ENCODE data around the gene CALML6.

The CALML6 gene

DNA sequence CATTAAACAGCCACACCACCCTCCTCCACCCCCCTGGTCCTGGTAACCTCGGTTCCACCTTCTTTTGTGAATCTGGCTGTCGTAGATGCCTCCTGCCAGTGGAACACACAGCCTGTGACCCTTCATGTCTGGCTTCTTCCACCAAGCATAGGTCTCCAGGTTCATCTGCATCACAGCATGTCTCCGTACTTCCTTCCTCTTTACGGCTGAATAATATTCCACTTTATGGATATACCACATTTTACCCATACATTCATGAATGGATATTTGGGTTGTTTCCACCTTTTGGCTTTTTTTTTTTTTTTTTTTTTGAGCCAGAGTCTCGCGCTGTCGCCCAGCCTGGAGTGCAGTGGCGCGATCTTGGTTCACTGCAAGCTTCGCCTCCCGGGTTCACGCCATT is 11.8 kb upstream of the CALML6 start:
- DNase-seq (ENCODE audit: low read depth) = no peak
- TF ChIP-seq, protein P1, sequence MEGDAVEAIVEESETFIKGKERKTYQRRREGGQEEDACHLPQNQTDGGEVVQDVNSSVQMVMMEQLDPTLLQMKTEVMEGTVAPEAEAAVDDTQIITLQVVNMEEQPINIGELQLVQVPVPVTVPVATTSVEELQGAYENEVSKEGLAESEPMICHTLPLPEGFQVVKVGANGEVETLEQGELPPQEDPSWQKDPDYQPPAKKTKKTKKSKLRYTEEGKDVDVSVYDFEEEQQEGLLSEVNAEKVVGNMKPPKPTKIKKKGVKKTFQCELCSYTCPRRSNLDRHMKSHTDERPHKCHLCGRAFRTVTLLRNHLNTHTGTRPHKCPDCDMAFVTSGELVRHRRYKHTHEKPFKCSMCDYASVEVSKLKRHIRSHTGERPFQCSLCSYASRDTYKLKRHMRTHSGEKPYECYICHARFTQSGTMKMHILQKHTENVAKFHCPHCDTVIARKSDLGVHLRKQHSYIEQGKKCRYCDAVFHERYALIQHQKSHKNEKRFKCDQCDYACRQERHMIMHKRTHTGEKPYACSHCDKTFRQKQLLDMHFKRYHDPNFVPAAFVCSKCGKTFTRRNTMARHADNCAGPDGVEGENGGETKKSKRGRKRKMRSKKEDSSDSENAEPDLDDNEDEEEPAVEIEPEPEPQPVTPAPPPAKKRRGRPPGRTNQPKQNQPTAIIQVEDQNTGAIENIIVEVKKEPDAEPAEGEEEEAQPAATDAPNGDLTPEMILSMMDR (conservative IDR thresholded peaks at IDR 0.05; ENCODE audit: control insufficient read depth, insufficient read depth, low read depth, low read length) = no peak
- H3K4me3 ChIP-seq (ENCODE audit: control insufficient read depth, low read depth, low read length) = no peak overlapping the region

- no peak overlapping the region for H3K4me3 ChIP-seq (ENCODE audit: control insufficient read depth, low read depth, low read length)
- peak; percentile 77 for DNase-seq (ENCODE audit: low read depth)
- TF ChIP-seq, protein P1 (conservative IDR thresholded peaks at IDR 0.05; ENCODE audit: control insufficient read depth, insufficient read depth, low read depth, low read length) = peak; percentile 95
These were observed 8.6 kb upstream of the CALML6 start for GRCh38 chr1:1906185-1907097.

DNA sequence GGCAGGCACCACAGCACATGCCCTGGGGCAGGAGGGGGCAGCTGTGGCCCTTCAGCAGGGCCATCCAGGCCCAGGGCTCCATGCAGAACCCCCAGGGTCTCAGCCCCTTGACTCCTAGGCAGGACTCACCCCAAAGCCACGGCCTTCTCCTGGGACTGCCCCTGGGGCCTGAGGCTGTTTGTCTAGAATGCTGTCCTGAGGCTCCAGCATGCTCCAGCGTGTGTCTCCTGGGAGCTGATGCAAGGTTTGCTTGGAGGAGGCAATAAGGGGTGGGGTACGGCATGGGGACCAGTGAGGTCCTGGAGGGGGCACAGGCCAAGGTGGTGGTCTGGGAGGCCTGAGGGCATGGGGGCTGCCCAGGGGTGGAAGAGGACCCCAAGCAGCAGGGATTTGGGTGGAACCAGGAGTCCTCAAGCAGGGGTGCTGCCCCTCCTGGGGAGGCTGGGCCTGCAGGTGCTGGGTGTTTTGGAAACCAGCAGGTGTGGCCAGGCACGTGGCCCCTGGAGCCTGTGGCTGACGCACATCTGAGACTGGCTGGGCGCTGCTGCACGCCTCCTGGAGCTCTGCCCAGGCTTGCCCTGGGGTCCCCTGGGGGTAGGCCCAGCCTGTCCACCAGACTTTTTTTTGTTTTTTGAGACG is 7.8 kb upstream of the CALML6 start:
- TF ChIP-seq, protein P1 (conservative IDR thresholded peaks at IDR 0.05; ENCODE audit: control insufficient read depth, insufficient read depth, low read depth, low read length) = no peak
- H3K4me3 ChIP-seq (ENCODE audit: control insufficient read depth, low read depth, low read length) = no peak overlapping the region
- DNase-seq (ENCODE audit: low read depth) = no peak

DNA sequence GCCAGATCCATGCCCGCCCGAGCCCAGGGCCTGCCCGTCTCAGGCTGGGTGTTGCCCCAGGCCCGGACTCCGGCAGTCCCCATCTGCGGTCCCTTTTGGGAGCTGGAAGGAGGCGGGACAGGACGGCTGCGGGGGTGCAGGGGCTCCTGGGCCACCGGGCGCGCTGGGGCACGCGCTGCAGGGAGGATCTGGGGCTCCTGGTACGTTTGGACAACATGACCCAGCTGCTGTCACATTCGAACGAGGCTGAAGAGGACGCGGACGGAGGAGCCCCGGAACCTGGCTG is 6.6 kb upstream of the CALML6 start:
- TF ChIP-seq, protein P1 (conservative IDR thresholded peaks at IDR 0.05; ENCODE audit: control insufficient read depth, insufficient read depth, low read depth, low read length) = no peak
- no peak for DNase-seq (ENCODE audit: low read depth)
- peak overlapping the region; percentile 58 for H3K4me3 ChIP-seq (ENCODE audit: control insufficient read depth, low read depth, low read length)

- H3K4me3 ChIP-seq (ENCODE audit: control insufficient read depth, low read depth, low read length) = peak overlapping the region; percentile 52
- no peak for DNase-seq (ENCODE audit: low read depth)
These were observed 5.0 kb upstream of the CALML6 start for GRCh38 chr1:1910033-1910465.

GRCh38 chr1:1910651-1911331 is 4.3 kb upstream of the CALML6 start:
- TF ChIP-seq, protein P1 (conservative IDR thresholded peaks at IDR 0.05; ENCODE audit: control insufficient read depth, insufficient read depth, low read depth, low read length) = no peak
- no peak overlapping the region for H3K4me3 ChIP-seq (ENCODE audit: control insufficient read depth, low read depth, low read length)
- DNase-seq (ENCODE audit: low read depth) = no peak

More at GRCh38 chr1:1910033-1910465, 5.0 kb upstream of the CALML6 start:
- TF ChIP-seq, protein P1 (conservative IDR thresholded peaks at IDR 0.05; ENCODE audit: control insufficient read depth, insufficient read depth, low read depth, low read length) = no peak
